GM18867 (cell line): Measurements from ENCODE around the gene IFNK.

Experiments
- ATAC-seq: cut with Tn5 transposase; IDR thresholded peaks from one replicate; pipeline ENCODE4 v1.9.1; 2021; ENCODE audit warnings: mild to moderate bottlenecking, moderate library complexity; ENCODE audit not compliant: unreplicated experiment

IFNK gene

GRCh38 chr9:27572061-27572460 lies 48.0 kb downstream of the IFNK start:
- no peak for ATAC-seq

GRCh38 chr9:27572566-27572917 lies 48.5 kb downstream of the IFNK start:
- ATAC-seq, result peak; percentile 39

GRCh38 chr9:27572918-27573633 lies 49.0 kb downstream of the IFNK start, which contains the start of gene C9orf72:
C9orf72 (minus strand) TSS chr9:27573481; CDS start chr9:27567120, 6,361 bp downstream.
- ATAC-seq, result peak; percentile 72

GRCh38 chr9:27573634-27574590 lies 49.8 kb downstream of the IFNK start:
- ATAC-seq, result peak; percentile 87
